Measurements from ENCODE around the gene SHC2. TPM values are rescaled to one million over a fixed set of nuclear protein-coding genes. Genes with fewer than 3 reads are reported as not detected.
"Not testable (repeated sequence)": the region's sequence is repeated elsewhere in the genome, so short reads cannot be mapped to it uniquely, and the experiment has no call there.

The SHC2 gene
- total RNA-seq, 3 donors from 2014 or later = 8.3 to 40.6 (median 21.8) TPM

DNA sequence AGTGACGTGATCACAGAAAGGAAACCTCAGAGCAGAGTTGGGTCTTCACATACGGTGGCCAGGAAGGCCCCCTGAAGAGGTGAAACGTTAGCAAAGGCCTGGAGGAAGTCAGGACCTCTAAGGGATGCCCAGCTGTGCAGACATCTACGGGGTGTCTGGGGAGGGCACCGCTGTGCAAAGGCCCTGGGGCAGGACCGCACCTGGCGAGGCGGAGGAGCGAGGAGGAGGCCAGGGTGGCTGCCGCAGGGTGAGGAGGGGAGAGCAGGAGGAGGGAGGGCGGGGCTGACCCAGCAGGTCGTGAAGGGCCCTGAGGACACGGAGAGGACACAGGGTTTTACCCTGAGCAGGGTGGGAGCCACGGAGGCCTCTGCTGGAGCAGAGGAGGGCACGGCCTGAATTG is 23.7 kb upstream of the SHC2 start:
- Histone ChIP-seq H3K27me3 (peaks cover 0 to 13% of the 10 kb centered on the region in 2 donors), H3K36me3 (no peaks in the 10 kb centered on the region), H3K4me3 (no peak overlapping the region), H3K9me3 (no peaks in the 10 kb centered on the region), H3K27ac (no peak overlapping the region), H3K4me1 (no peaks in the 10 kb centered on the region)
- no peak for DNase-seq (ENCODE audit: low spot score in 2 of 2)
- intact Hi-C loops (cut with DNase I; ENCODE audit: low total_unique reads) = no loop called here
- TF ChIP-seq, protein P1, sequence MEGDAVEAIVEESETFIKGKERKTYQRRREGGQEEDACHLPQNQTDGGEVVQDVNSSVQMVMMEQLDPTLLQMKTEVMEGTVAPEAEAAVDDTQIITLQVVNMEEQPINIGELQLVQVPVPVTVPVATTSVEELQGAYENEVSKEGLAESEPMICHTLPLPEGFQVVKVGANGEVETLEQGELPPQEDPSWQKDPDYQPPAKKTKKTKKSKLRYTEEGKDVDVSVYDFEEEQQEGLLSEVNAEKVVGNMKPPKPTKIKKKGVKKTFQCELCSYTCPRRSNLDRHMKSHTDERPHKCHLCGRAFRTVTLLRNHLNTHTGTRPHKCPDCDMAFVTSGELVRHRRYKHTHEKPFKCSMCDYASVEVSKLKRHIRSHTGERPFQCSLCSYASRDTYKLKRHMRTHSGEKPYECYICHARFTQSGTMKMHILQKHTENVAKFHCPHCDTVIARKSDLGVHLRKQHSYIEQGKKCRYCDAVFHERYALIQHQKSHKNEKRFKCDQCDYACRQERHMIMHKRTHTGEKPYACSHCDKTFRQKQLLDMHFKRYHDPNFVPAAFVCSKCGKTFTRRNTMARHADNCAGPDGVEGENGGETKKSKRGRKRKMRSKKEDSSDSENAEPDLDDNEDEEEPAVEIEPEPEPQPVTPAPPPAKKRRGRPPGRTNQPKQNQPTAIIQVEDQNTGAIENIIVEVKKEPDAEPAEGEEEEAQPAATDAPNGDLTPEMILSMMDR (IDR thresholded peaks at IDR 0.05) = no peak
- TF ChIP-seq POLR2AphosphoS5 (IDR thresholded peaks at IDR 0.05) (no peak), POLR2A (IDR thresholded peaks at IDR 0.05) (no peak)

DNA sequence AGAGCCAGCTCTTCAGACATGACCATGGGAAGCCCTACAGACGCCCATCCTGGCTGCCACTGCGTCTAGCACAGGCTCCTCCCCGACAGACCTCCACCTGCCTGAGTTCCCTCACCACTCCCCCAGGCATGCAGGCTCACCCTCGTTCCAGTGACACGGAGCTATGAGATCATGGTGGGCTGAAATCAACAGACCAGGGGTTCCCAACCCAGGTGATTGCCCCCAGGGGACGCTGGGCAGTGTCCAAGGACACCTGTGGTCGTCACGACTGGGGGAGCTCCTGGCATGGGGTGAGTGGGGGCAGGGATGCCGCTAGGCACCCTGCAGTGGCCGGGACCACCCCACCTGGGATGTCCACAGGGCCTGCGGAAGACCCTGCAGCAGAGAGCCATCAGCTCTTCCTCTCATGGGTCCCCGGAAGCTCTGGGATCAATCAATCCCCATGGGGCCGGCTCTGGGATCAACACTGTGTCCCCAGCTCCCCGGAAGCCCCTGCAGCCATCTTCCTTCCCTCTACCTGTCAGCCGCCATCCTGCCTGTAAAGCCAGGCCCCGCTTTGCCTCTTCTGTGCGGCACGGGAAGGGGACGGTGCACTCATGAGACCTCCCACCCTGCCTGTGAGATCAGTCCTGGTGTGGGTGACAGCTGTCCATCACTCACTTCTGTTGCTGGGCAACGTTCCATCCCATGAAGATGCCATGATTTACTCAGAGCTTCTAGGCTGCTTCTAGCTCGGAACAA is 22.7 kb upstream of the SHC2 start:
- H3K27ac ChIP-seq = no peak overlapping the region
- DNase-seq (ENCODE audit: low spot score in 2 of 2) = no peak
- no peak overlapping the region for H3K4me3 ChIP-seq
- no peaks in the 10 kb centered on the region for H3K4me1 ChIP-seq
- no peaks in the 10 kb centered on the region for H3K9me3 ChIP-seq
- no peak for TF ChIP-seq POLR2AphosphoS5 (IDR thresholded peaks at IDR 0.05)
- TF ChIP-seq, protein P1 (IDR thresholded peaks at IDR 0.05) = no peak
- no peak for TF ChIP-seq POLR2A (IDR thresholded peaks at IDR 0.05)
- no peaks in the 10 kb centered on the region for H3K36me3 ChIP-seq
- intact Hi-C loops (cut with DNase I; ENCODE audit: low total_unique reads) = no loop called here
- H3K27me3 ChIP-seq = peaks cover 0 to 14% of the 10 kb centered on the region in 2 donors

DNA sequence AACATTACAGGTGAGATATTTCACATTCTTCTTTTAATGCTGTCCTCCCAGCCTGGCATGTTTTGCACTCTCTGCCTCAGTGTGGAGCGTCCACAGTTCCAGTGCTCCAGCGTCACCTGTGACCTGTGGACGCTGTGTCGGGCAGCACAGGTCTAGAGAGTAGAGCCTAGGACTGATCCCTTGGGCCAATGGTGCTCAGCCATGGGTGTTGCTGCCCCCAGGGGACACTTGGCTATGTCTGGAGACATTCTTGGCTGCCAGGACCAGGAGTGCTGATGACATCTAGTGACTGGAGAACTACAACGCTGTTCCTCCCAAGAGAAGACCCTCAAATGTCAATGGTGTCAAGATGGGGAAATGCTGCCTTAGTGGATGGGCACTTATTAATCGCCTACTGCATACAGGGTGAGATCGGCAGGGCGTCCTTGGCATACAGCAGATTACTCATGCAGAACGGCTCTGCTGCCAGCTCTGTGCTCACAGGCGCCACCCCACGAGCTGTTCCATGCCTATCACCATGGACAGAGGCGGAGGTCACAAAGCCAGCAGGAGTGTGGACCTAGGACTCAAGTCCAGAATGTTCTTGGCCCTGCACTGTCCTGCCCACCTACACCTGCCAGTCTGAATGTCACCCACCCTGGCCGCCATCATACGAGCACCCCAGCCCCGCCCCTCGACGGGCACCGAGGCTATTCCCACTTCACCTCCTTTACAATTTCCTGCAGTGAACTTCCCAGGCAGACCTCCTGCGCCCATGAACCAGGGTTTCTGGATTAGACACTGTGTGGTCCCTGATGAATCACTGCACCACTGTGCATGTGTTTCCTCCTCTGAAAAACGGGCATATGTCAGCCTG is 21.6 kb upstream of the SHC2 start:
- H3K36me3 ChIP-seq = no peaks in the 10 kb centered on the region
- TF ChIP-seq POLR2AphosphoS5 (IDR thresholded peaks at IDR 0.05) (no peak), POLR2A (IDR thresholded peaks at IDR 0.05) (no peak)
- TF ChIP-seq, protein P1 (IDR thresholded peaks at IDR 0.05) = no peak
- no peak overlapping the region for H3K27ac ChIP-seq
- no peaks in the 10 kb centered on the region for H3K9me3 ChIP-seq
- intact Hi-C loops (cut with DNase I; ENCODE audit: low total_unique reads) = loop anchor here (1.0 kb wide), 1 partner anchor 31 kb away; no protein-coding TSS in a partner anchor
- no peaks in the 10 kb centered on the region for H3K4me1 ChIP-seq
- DNase-seq (ENCODE audit: low spot score in 2 of 2) = no peak
- H3K27me3 ChIP-seq = peaks cover 0 to 17% of the 10 kb centered on the region in 2 donors
- no peak overlapping the region for H3K4me3 ChIP-seq

DNA sequence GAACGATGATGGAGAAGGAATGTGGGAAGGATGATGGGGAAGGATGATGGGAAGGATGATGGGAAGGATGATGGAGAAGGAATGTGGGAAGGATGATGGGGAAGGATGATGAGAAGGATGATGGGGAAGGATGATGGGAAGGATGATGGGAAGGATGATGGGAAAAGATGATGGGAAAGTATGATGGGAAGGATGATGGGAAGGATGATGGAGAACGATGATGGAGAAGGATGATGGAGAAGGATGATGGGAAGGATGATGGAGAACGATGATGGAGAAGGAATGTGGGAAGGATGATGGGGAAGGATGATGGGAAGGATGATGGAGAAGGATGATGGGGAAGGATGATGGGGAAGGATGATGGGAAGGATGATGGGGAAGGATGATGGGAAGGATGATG is 20.3 kb upstream of the SHC2 start:
- H3K27me3 ChIP-seq = peaks cover 0 to 17% of the 10 kb centered on the region in 2 donors
- H3K9me3 ChIP-seq; H3K4me3 ChIP-seq; DNase-seq (ENCODE audit: low spot score in 2 of 2); intact Hi-C loops (cut with DNase I; ENCODE audit: low total_unique reads); H3K36me3 ChIP-seq; H3K4me1 ChIP-seq; H3K27ac ChIP-seq: not testable (repeated sequence)

DNA sequence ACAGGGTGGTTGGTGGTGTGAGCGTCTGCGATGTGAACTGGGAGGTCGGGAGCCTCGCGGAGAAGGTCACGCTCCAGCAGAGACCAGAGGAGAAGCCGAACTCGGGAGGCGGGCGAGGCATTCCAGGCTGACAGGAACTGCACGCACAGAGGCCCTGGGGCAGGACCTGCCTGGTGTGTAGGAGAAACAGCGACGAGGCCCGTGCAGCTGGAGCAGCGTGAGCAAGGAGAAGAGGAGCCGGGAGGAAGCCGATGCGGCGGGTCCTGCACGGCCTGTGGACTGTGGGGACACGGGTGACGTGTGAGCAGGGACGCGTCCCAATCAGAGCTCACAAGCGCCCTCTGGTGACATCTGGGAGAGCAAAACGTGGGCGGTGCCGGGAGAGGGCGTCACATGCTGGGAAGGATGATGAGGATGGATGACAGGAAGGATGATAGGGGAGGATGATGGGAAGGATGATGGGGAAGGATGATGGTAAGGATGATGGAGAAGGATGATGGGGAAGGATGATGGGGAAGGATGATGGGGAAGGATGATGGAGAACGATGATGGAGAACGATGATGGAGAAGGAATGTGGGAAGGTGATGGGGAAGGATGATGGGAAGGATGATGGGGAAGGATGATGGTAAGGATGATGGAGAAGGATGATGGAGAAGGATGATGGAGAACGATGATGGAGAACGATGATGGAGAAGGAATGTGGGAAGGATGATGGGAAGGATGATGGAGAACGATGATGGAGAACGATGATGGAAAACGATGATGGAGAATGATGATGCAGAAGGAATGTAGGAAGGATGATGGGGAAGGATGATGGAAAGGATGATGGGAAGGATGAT is 19.4 kb upstream of the SHC2 start:
- Histone ChIP-seq H3K9me3 (no peaks in the 10 kb centered on the region), H3K27ac (no peak overlapping the region), H3K36me3 (no peaks in the 10 kb centered on the region), H3K4me1 (no peaks in the 10 kb centered on the region), H3K4me3 (peak overlapping the region in 1 of 3 donors; percentile 55), H3K27me3 (peaks cover 0 to 14% of the 10 kb centered on the region in 2 donors)
- DNase-seq (ENCODE audit: low spot score in 2 of 2) = peak; percentile 57 to 83
- TF ChIP-seq POLR2A (IDR thresholded peaks at IDR 0.05) (no peak), POLR2AphosphoS5 (IDR thresholded peaks at IDR 0.05) (peak in 1 of 3 donors; percentile 32)
- TF ChIP-seq, protein P1 (IDR thresholded peaks at IDR 0.05) = peak; percentile 27 to 66 (median 58)
- intact Hi-C loops (cut with DNase I; ENCODE audit: low total_unique reads) = no loop called here
